Transverse colon (tissue), 4 donors: ENCODE measurements around the gene UNC45A. TPM values are rescaled to one million over a fixed set of nuclear protein-coding genes. Genes with fewer than 3 reads are reported as not detected.

Source experiments
- DNase-seq: peaks from one replicate; pipeline ENCODE4 v3.0.0-alpha.2; 2019
- H3K27ac ChIP-seq, 4 donors: fragments of 200-600 bp; sonication (generic); 2 replicates each; pipeline ENCODE4 v1.5.1; 2016 to 2018; ENCODE audit warnings: inconsistent platforms in 4 of 4
- H3K27me3 ChIP-seq: fragments of 200-600 bp; sonication (generic); 2 replicates; pipeline ENCODE4 v1.5.1; 2017; ENCODE audit warnings: inconsistent platforms
- H3K36me3 ChIP-seq, 4 donors: fragments of 200-600 bp; sonication (generic); 2 replicates each; pipeline ENCODE4 v1.5.1; 2017 to 2019; ENCODE audit warnings: inconsistent platforms in 4 of 4
- H3K4me1 ChIP-seq, 4 donors: fragments of 200-600 bp; sonication (generic); 2 replicates each; pipeline ENCODE4 v1.5.1; 2017 to 2020; ENCODE audit warnings: inconsistent platforms in 4 of 4
- H3K4me3 ChIP-seq, 4 donors: fragments of 200-600 bp; sonication (generic); 1 replicate in 1 of 4; 2 replicates in 3 of 4; pipeline versions ENCODE4 v1.5.1 to v1.6.1; 2017 to 2019; ENCODE audit warnings: inconsistent platforms in 4 of 4
- H3K9me3 ChIP-seq, 2 donors: fragments of 200-600 bp; sonication (generic); 2 replicates each; pipeline ENCODE4 v1.5.1; 2017 to 2019; ENCODE audit warnings: inconsistent platforms in 2 of 2
- EP300 ChIP-seq: sonication (generic); formaldehyde crosslinking; IDR thresholded peaks from one replicate; pipeline ENCODE4 v1.6.1; 2017; ENCODE audit warnings: antibody characterized with exemption, low read depth
- POLR2A ChIP-seq: fragments of 450-650 bp; IDR thresholded peaks from one replicate; pipeline ENCODE4 v1.6.1; 2016; ENCODE audit warnings: antibody characterized with exemption, mild to moderate bottlenecking, moderate library complexity
- POLR2AphosphoS5 ChIP-seq, 3 donors: sonication (generic); formaldehyde crosslinking; IDR thresholded peaks; one replicate each; pipeline ENCODE4 v1.6.1; 2016; ENCODE audit warnings: antibody characterized with exemption in 3 of 3
- WGBS, 2 donors: methylation state at CpG; one replicate each; pipeline ENCODE4 v1.1.5; 2018; ENCODE audit warnings: low coverage in 1 of 2; 5-methylcytosine and 5-hydroxymethylcytosine counted together
- in situ Hi-C, 4 donors: fragments of 200-750 bp; cut with MboI; loops; one replicate each; pipeline versions ENCODE4 v1.15.0 to v1.15.1; 2017; ENCODE audit warnings: low sequenced_read_pairs in 3 of 4, low pct_ligation_motif_present in 1 of 4, low pct_unique_long_range_greater_than_20kb in 1 of 4
- intact Hi-C: fragments of 100-400 bp; cut with DNase I; formaldehyde crosslinking; loops from one replicate; pipeline ENCODE4 v1.15.1; 2023; ENCODE audit warnings: low total_unique reads
- total RNA-seq, 4 donors: library from RNA; depleted of rRNA; stranded (reverse); fragments of >200 nt; gene quantifications; one replicate each; pipeline ENCODE4 v1.1.0, GENCODE V29; 2016
- TF ChIP-seq, protein P1 (sequence below), 5 experiments: fragments of 200-600 bp in 3 of 5; fragments of 450-650 bp in 2 of 5; sonication (generic) in 3 of 5; IDR thresholded peaks; 1 replicate in 2 of 5; 2 replicates in 3 of 5; pipeline ENCODE4 v1.5.1; 2016 to 2017; ENCODE audit warnings: antibody characterized with exemption in 5 of 5, inconsistent platforms in 3 of 5, mild to moderate bottlenecking in 2 of 5, moderate library complexity in 1 of 5

Gene UNC45A
- total RNA-seq, 4 donors from 2014 or later = 34.4 to 142 (median 52.9) TPM

DNA sequence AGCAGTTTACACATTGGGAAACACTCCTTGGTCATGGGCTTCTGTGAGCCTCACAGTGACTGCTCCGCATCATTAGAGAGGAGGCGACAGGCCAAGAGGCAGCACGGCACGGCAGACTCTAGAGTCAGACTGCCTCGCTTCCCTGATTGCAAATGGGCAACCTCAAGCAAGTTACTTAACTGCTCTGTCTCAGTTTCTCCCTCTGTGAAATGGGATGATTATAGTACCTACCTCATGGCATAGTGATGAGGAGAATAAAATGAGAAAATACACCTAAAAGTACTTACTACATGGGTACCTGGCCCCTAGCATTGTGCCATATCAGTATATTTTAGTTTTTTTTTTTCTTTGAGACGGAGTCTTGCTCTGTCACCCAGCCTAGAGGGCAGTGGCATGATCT is 15.6 kb downstream of the UNC45A start:
- DNase-seq = no peak
- intact Hi-C loops (loop anchor here (10.0 kb wide), 1 partner anchor 324 kb away; no protein-coding TSS in a partner anchor), in situ Hi-C loops (loop anchor here in 3 of 4 donors (10.0 to 25.0 kb wide), 2 partner anchors 312 to 324 kb away; no protein-coding TSS in a partner anchor)
- Histone ChIP-seq H3K4me3 (no peak overlapping the region), H3K27me3 (no peaks in the 10 kb centered on the region), H3K9me3 (no peaks in the 10 kb centered on the region), H3K36me3 (peaks cover 0 to 24% (median 2%) of the 10 kb centered on the region in 4 donors), H3K27ac (no peak overlapping the region), H3K4me1 (peaks cover 0 to 10% (median 9%) of the 10 kb centered on the region in 4 donors)
- WGBS, 2 donors = 99 to 100% methylated on average over 4 to 6 of the region's 6 CpGs
- TF ChIP-seq POLR2AphosphoS5 (IDR thresholded peaks at IDR 0.05) = no peak
- TF ChIP-seq, protein P1, sequence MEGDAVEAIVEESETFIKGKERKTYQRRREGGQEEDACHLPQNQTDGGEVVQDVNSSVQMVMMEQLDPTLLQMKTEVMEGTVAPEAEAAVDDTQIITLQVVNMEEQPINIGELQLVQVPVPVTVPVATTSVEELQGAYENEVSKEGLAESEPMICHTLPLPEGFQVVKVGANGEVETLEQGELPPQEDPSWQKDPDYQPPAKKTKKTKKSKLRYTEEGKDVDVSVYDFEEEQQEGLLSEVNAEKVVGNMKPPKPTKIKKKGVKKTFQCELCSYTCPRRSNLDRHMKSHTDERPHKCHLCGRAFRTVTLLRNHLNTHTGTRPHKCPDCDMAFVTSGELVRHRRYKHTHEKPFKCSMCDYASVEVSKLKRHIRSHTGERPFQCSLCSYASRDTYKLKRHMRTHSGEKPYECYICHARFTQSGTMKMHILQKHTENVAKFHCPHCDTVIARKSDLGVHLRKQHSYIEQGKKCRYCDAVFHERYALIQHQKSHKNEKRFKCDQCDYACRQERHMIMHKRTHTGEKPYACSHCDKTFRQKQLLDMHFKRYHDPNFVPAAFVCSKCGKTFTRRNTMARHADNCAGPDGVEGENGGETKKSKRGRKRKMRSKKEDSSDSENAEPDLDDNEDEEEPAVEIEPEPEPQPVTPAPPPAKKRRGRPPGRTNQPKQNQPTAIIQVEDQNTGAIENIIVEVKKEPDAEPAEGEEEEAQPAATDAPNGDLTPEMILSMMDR (IDR thresholded peaks at IDR 0.05) = no peak
- no peak for TF ChIP-seq EP300
- no peak for TF ChIP-seq POLR2A

DNA sequence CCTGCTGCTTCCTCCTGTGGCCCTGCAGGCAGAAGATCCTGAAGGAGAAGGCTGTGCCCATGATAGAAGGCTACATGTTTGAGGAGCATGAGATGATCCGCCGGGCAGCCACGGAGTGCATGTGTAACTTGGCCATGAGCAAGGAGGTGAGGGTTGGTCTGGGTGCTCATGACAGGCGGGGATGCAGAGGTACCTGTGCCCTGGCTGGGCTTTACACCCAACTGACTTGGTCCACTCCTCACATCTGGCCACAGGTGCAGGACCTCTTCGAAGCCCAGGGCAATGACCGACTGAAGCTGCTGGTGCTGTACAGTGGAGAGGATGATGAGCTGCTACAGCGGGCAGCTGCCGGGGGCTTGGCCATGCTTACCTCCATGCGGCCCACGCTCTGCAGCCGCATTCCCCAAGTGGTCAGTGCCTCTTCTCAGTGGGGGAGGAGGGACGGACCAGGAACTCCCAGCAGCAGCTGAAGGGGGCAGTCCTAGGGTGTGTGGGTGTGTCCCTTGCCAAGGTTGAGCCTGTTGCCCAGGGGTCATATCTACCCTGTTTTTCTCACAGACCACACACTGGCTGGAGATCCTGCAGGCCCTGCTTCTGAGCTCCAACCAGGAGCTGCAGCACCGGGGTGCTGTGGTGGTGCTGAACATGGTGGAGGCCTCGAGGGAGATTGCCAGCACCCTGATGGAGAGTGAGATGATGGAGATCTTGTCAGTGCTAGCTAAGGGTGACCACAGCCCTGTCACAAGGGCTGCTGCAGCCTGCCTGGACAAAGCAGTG is 18.0 kb downstream of the UNC45A start:
- no peaks in the 10 kb centered on the region for H3K27me3 ChIP-seq
- no peaks in the 10 kb centered on the region for H3K9me3 ChIP-seq
- TF ChIP-seq POLR2AphosphoS5 (IDR thresholded peaks at IDR 0.05) (no peak), EP300 (no peak), POLR2A (no peak)
- TF ChIP-seq, protein P1 (IDR thresholded peaks at IDR 0.05) = no peak
- peaks cover 0 to 15% (median 0%) of the 10 kb centered on the region in 4 donors for H3K36me3 ChIP-seq
- WGBS, 2 donors = 90% methylated on average over 14 of the region's 14 CpGs; no CpG with 5 or more reads in 1 of the 2 donors
- H3K4me3 ChIP-seq = no peak overlapping the region
- H3K4me1 ChIP-seq = peaks cover 11 to 32% (median 24%) of the 10 kb centered on the region in 4 donors
- in situ Hi-C loops (loop anchor here in 3 of 4 donors (10.0 to 25.0 kb wide), 2 partner anchors 309 to 322 kb away; no protein-coding TSS in a partner anchor), intact Hi-C loops (loop anchor here (10.0 kb wide), 1 partner anchor 322 kb away; no protein-coding TSS in a partner anchor)
- no peak for DNase-seq
- no peak overlapping the region for H3K27ac ChIP-seq

DNA sequence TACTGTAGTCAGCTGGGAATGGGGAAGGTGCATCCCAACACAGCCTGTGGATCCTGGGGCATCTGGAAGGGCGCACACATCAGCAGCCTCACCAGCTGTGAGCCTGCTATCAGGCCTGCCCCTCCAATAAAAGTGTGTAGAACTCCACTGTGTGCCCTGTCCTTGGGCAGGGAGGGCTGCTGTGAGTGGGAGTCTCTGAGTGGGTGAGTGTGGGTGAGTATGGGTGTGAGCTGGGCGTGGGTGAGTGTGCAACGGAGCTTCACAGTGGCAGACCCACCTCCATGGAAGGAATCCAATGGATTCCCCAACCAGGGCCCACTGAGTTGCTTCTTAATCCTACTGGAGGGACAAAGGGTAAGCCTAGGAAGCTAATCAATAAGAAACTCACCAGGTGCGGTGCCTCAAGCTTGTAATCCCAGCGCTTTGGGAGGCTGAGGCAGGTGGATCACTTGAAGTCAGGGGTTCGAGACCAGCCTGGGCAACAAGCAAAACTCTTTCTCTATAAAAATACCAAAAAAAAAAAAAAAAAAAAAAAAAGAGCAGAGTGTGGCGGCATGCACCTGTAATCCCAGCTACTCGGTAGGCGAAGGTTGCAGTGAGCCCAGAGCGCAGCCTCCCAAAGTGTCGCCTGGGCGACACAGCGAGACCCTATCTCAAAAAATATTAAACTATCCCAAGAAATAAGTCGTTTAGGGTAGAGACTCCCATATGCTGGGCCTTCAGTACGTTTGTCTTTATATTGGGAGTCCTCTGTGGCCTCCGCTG is 19.0 kb downstream of the UNC45A start:
- Histone ChIP-seq H3K36me3 (peaks cover 0 to 7% (median 0%) of the 10 kb centered on the region in 4 donors), H3K4me1 (peaks cover 11 to 32% (median 23%) of the 10 kb centered on the region in 4 donors), H3K27me3 (no peaks in the 10 kb centered on the region), H3K9me3 (no peaks in the 10 kb centered on the region), H3K4me3 (peak overlapping the region in 3 of 4 donors; percentile 58 to 73 (median 67)), H3K27ac (peak overlapping the region; percentile 93 to 98 (median 94))
- no peak for TF ChIP-seq POLR2AphosphoS5 (IDR thresholded peaks at IDR 0.05)
- TF ChIP-seq, protein P1 (IDR thresholded peaks at IDR 0.05) = no peak
- no peak for TF ChIP-seq EP300
- no peak for TF ChIP-seq POLR2A
- intact Hi-C loops = loop anchor here (10.0 kb wide), 1 partner anchor 321 kb away; no protein-coding TSS in a partner anchor
- in situ Hi-C loops = loop anchor here in 3 of 4 donors (10.0 to 25.0 kb wide), 2 partner anchors 308 to 321 kb away; no protein-coding TSS in a partner anchor
- WGBS, 2 donors = 70 to 71% methylated on average over 2 to 16 of the region's 16 CpGs
- DNase-seq = no peak
